Measurements from ENCODE around the gene SLC39A12. TPM values are rescaled to one million over a fixed set of nuclear protein-coding genes. Genes with fewer than 3 reads are reported as not detected.

The SLC39A12 gene
- total RNA-seq, 1 donor from 2014 or later, result not detected

- Mint-ChIP-seq H3K4me1 (ENCODE audit: low read depth, unreplicated experiment) (peaks cover 19% of the 10 kb centered on the region), H3K4me3 (ENCODE audit: unreplicated experiment) (no peak overlapping the region), H3K9me3 (ENCODE audit: unreplicated experiment) (peaks cover 3% of the 10 kb centered on the region), H3K36me3 (ENCODE audit: low read depth, unreplicated experiment) (no peaks in the 10 kb centered on the region), H3K27ac (ENCODE audit: unreplicated experiment) (no peak overlapping the region), H3K27me3 (ENCODE audit: low read depth, unreplicated experiment) (no peaks in the 10 kb centered on the region)
- no peaks in the 10 kb centered on the region for H3K79me2 ChIP-seq (ENCODE audit: insufficient read depth, low read length)
- H3K9me3 ChIP-seq (ENCODE audit: insufficient read depth, low read depth, low read length), result no peaks in the 10 kb centered on the region
- no peak for FAIRE-seq
- no peak overlapping the region for H3K4me2 ChIP-seq (ENCODE audit: low read length)
- no peaks in the 10 kb centered on the region for H3K27me3 ChIP-seq (ENCODE audit: insufficient read depth, low read length)
- no peak overlapping the region for H3K4me3 ChIP-seq (ENCODE audit: insufficient read depth, low read depth, low read length)
- H2AFZ ChIP-seq (ENCODE audit: low read depth, low read length), result no peak overlapping the region
- no peaks in the 10 kb centered on the region for H4K20me1 ChIP-seq (ENCODE audit: insufficient read depth, low read length)
- no peak overlapping the region for H3K9ac ChIP-seq (ENCODE audit: low read length)
- peaks cover 11% of the 10 kb centered on the region for H3K4me1 ChIP-seq (ENCODE audit: insufficient read depth, low read length)
- no peak for DNase-seq (ENCODE audit: low read depth)
- H3K27ac ChIP-seq (ENCODE audit: low read depth, low read length), result no peak overlapping the region
- TF ChIP-seq CTCF (IDR thresholded peaks at IDR 0.05; ENCODE audit: insufficient read depth, low read depth, low read length) (no peak), EZH2 (IDR thresholded peaks at IDR 0.05; ENCODE audit: insufficient read depth, low read length) (no peak)
- no peaks in the 10 kb centered on the region for H3K36me3 ChIP-seq (ENCODE audit: insufficient read depth, low read length)
These were observed 14.0 kb downstream of the SLC39A12 start for GRCh38 chr10:17965649-17966235.

GRCh38 chr10:17974505-17974904, 22.8 kb downstream of the SLC39A12 start:
- DNase-seq (ENCODE audit: low read depth), result no peak
- Histone ChIP-seq H2AFZ (ENCODE audit: low read depth, low read length) (no peak overlapping the region), H3K79me2 (ENCODE audit: insufficient read depth, low read length) (no peaks in the 10 kb centered on the region), H3K9ac (ENCODE audit: low read length) (no peak overlapping the region), H3K4me1 (ENCODE audit: insufficient read depth, low read length) (no peaks in the 10 kb centered on the region), H3K4me2 (ENCODE audit: low read length) (no peak overlapping the region), H3K36me3 (ENCODE audit: insufficient read depth, low read length) (no peaks in the 10 kb centered on the region), H4K20me1 (ENCODE audit: insufficient read depth, low read length) (no peaks in the 10 kb centered on the region), H3K27me3 (ENCODE audit: insufficient read depth, low read length) (no peaks in the 10 kb centered on the region), H3K9me3 (ENCODE audit: insufficient read depth, low read depth, low read length) (no peaks in the 10 kb centered on the region), H3K4me3 (ENCODE audit: insufficient read depth, low read depth, low read length) (no peak overlapping the region), H3K27ac (ENCODE audit: low read depth, low read length) (no peak overlapping the region)
- TF ChIP-seq CTCF (IDR thresholded peaks at IDR 0.05; ENCODE audit: insufficient read depth, low read depth, low read length) (no peak), EZH2 (IDR thresholded peaks at IDR 0.05; ENCODE audit: insufficient read depth, low read length) (no peak)
- no peaks in the 10 kb centered on the region for H3K4me1 Mint-ChIP-seq (ENCODE audit: low read depth, unreplicated experiment)
- H3K9me3 Mint-ChIP-seq (ENCODE audit: unreplicated experiment), result no peaks in the 10 kb centered on the region
- no peak overlapping the region for H3K4me3 Mint-ChIP-seq (ENCODE audit: unreplicated experiment)
- no peaks in the 10 kb centered on the region for H3K36me3 Mint-ChIP-seq (ENCODE audit: low read depth, unreplicated experiment)
- no peak overlapping the region for H3K27ac Mint-ChIP-seq (ENCODE audit: unreplicated experiment)
- no peaks in the 10 kb centered on the region for H3K27me3 Mint-ChIP-seq (ENCODE audit: low read depth, unreplicated experiment)
- no peak for FAIRE-seq

- H2AFZ ChIP-seq (ENCODE audit: low read depth, low read length), result peak overlapping the region; percentile 39
- no peaks in the 10 kb centered on the region for H3K79me2 ChIP-seq (ENCODE audit: insufficient read depth, low read length)
- Mint-ChIP-seq H3K27me3 (ENCODE audit: low read depth, unreplicated experiment) (no peaks in the 10 kb centered on the region), H3K36me3 (ENCODE audit: low read depth, unreplicated experiment) (no peaks in the 10 kb centered on the region), H3K27ac (ENCODE audit: unreplicated experiment) (peak overlapping the region; percentile 99), H3K4me3 (ENCODE audit: unreplicated experiment) (no peak overlapping the region), H3K9me3 (ENCODE audit: unreplicated experiment) (no peaks in the 10 kb centered on the region), H3K4me1 (ENCODE audit: low read depth, unreplicated experiment) (peaks cover 28% of the 10 kb centered on the region)
- H3K36me3 ChIP-seq (ENCODE audit: insufficient read depth, low read length), result no peaks in the 10 kb centered on the region
- H4K20me1 ChIP-seq (ENCODE audit: insufficient read depth, low read length), result no peaks in the 10 kb centered on the region
- no peaks in the 10 kb centered on the region for H3K9me3 ChIP-seq (ENCODE audit: insufficient read depth, low read depth, low read length)
- FAIRE-seq, result peak; percentile 71
- TF ChIP-seq CTCF (IDR thresholded peaks at IDR 0.05; ENCODE audit: insufficient read depth, low read depth, low read length), result no peak
- no peak for TF ChIP-seq EZH2 (IDR thresholded peaks at IDR 0.05; ENCODE audit: insufficient read depth, low read length)
- H3K4me2 ChIP-seq (ENCODE audit: low read length), result peak overlapping the region; percentile 4
- peak overlapping the region; percentile 90 for H3K27ac ChIP-seq (ENCODE audit: low read depth, low read length)
- peak overlapping the region; percentile 1 for H3K9ac ChIP-seq (ENCODE audit: low read length)
- no peaks in the 10 kb centered on the region for H3K27me3 ChIP-seq (ENCODE audit: insufficient read depth, low read length)
- DNase-seq (ENCODE audit: low read depth), result peak; percentile 39
- peaks cover 32% of the 10 kb centered on the region for H3K4me1 ChIP-seq (ENCODE audit: insufficient read depth, low read length)
- H3K4me3 ChIP-seq (ENCODE audit: insufficient read depth, low read depth, low read length), result no peak overlapping the region
These were observed 29.3 kb downstream of the SLC39A12 start for GRCh38 chr10:17980846-17981565.
